Mammary epithelial cell (primary cell): ENCODE measurements around the gene SLC35F1.

Source experiments
- EZH2 ChIP-seq: IDR thresholded peaks from 2 replicates; pipeline ENCODE4 v1.6.1; 2012; ENCODE audit warnings: low read length, inconsistent platforms, borderline replicate concordance
- TF ChIP-seq, protein P1 (sequence below), 2 donors: IDR thresholded peaks in 1 of 2; conservative IDR thresholded peaks in 1 of 2; 2 replicates each; pipeline ENCODE4 v1.5.1; 2011 to 2012; ENCODE audit warnings: inconsistent platforms in 2 of 2, low read length in 2 of 2, mild to moderate bottlenecking in 2 of 2, control low read depth in 1 of 2, low read depth in 1 of 2; ENCODE audit not compliant: insufficient read depth in 1 of 2; ENCODE audit errors: extremely low read depth in 1 of 2

DNA sequence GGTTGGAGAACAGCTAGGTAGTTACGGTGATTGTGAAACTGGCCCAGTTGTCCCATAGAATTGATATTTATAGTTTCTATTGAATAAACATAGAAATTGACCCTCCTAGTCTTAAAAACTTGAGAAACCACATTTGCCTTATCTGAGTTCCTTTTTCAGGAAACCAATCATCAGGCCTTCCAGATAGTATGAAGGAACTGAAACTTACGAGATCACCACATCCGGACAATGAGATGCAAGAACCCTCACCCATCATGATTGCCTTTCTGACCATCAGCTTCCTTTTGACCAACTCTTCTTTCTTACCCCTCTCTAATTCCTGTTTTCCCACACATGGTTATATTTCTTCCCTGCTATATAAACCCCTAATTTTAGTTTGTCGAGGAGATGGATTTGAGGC, 21.8 kb downstream of the SLC35F1 start:
- TF ChIP-seq, protein P1, sequence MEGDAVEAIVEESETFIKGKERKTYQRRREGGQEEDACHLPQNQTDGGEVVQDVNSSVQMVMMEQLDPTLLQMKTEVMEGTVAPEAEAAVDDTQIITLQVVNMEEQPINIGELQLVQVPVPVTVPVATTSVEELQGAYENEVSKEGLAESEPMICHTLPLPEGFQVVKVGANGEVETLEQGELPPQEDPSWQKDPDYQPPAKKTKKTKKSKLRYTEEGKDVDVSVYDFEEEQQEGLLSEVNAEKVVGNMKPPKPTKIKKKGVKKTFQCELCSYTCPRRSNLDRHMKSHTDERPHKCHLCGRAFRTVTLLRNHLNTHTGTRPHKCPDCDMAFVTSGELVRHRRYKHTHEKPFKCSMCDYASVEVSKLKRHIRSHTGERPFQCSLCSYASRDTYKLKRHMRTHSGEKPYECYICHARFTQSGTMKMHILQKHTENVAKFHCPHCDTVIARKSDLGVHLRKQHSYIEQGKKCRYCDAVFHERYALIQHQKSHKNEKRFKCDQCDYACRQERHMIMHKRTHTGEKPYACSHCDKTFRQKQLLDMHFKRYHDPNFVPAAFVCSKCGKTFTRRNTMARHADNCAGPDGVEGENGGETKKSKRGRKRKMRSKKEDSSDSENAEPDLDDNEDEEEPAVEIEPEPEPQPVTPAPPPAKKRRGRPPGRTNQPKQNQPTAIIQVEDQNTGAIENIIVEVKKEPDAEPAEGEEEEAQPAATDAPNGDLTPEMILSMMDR (conservative IDR thresholded peaks at IDR 0.05 in 1 of 2, IDR thresholded peaks at IDR 0.05 in 1 of 2; ENCODE audit: extremely low read depth in 1 of 2, insufficient read depth in 1 of 2, low read depth in 1 of 2, low read length in 2 of 2): no peak
- TF ChIP-seq EZH2: no peak
